ENCODE data around the gene OR12D1.
"Not testable (repeated sequence)": the region's sequence is repeated elsewhere in the genome, so short reads cannot be mapped to it uniquely, and the experiment has no call there.

OR12D1 gene

DNA sequence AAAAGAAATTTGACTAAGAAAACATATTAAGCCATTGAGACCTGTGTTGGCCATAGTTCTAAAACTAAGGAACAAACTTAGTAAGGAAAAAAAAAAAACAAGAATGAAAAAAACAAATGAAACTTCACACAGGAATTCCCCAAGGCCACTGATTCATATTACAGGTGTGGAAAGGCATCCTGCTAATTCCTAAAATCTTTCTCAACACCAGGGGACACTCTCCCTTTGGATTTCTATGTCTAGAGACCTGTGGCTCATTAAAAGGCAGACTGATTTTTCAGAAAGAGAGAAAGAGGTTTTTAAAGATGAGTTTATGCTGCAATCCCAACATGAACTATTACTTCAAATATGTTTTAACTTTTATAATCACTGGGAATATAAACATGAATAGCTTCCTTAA is at the start of gene OR12D1:
TSS of gene OR12D1 (plus strand) at position 341 of the 400 bp plus-strand sequence.
- Mint-ChIP-seq H3K27me3 (peaks cover 24% of the 10 kb centered on the region), H3K9me3 (ENCODE audit: low read depth) (peaks cover 11% of the 10 kb centered on the region), H3K4me1 (ENCODE audit: low read depth) (no peaks in the 10 kb centered on the region), H3K27ac (no peak within 1 kb of the TSS), H3K4me3 (no peak within 1 kb of the TSS), H3K36me3 (no peaks in the 10 kb centered on the region)

DNA sequence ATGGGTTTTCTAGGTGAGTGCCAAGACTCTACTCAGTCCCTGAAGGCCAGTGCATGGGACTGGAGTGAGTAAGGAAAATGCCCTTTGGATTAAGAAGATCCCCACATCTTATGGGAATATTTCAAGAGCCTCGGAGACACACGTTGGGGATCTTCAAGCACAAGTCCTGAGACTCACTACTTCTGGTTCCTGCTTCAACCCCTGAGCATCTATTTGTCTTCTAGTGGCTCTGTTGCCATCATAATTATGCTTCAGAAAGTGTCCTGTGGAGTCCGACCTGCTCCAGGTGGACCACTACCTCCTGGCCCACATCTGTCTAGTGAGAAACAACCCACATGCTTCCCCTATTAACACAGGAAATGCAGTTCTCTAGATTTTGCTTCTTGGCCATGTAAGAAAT is 46.0 kb upstream of the OR12D1 start, which contains the start of gene OR5V1:
TSS of gene OR5V1 (minus strand) at position 101 of the 400 bp plus-strand sequence. CDS start 12,670 bp downstream, outside the sequence.
- Mint-ChIP-seq H3K27me3 (peaks cover 19% of the 10 kb centered on the region), H3K36me3 (no peaks in the 10 kb centered on the region), H3K4me1 (ENCODE audit: low read depth) (no peaks in the 10 kb centered on the region), H3K4me3 (no peak within 1 kb of the TSS), H3K27ac (no peak within 1 kb of the TSS), H3K9me3 (ENCODE audit: low read depth) (no peaks in the 10 kb centered on the region)

DNA sequence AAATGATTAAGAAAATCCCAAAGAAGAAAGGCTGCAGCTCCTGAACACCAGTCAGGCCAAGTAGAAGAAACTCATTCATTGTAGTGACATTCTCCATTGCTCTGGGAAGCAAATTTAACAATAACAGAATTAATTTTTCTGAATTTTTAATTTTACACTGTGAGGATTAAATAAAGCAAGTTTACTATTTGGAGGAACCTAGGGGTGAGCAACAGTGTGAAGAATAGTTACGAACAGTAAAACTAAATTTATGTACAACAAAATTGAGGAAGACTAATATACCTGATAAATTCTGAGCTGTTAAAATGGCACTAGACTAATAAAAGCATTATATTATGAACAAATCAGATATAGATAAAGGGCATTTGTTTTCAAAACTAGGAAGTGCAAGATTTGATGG is 39.5 kb upstream of the OR12D1 start, which contains the start of gene OR12D3:
TSS of gene OR12D3 (minus strand) at position 101 of the 400 bp plus-strand sequence. CDS start at position 97, 4 bp downstream.
- Mint-ChIP-seq H3K4me3 (no peak within 1 kb of the TSS), H3K27me3 (peaks cover 32% of the 10 kb centered on the region), H3K36me3 (no peaks in the 10 kb centered on the region), H3K4me1 (ENCODE audit: low read depth) (no peaks in the 10 kb centered on the region), H3K9me3 (ENCODE audit: low read depth) (no peaks in the 10 kb centered on the region), H3K27ac (no peak within 1 kb of the TSS)

DNA sequence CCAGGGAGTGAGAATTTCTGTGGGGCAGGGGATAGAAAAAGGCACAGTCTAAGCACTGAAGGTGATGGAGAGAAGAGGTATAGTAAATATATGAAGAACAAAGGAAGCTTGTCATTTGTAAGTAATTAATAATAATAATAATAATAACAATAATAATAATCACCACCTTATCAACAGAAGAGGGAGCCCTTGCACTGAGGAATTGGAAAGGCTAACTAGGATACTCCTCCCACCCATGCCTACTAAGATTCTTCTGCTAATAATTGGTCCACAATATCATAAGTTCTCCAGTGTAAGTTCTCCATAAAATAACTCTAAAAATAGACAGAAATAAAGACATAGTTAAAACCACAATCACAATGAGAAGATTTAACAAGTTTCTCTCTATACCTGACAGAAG is 38.7 kb upstream of the OR12D1 start:
- Mint-ChIP-seq H3K4me1 (ENCODE audit: low read depth) (no peaks in the 10 kb centered on the region), H3K27ac (no peak overlapping the region), H3K36me3 (no peaks in the 10 kb centered on the region), H3K4me3 (no peak overlapping the region), H3K27me3 (peaks cover 28% of the 10 kb centered on the region), H3K9me3 (ENCODE audit: low read depth) (no peaks in the 10 kb centered on the region)

DNA sequence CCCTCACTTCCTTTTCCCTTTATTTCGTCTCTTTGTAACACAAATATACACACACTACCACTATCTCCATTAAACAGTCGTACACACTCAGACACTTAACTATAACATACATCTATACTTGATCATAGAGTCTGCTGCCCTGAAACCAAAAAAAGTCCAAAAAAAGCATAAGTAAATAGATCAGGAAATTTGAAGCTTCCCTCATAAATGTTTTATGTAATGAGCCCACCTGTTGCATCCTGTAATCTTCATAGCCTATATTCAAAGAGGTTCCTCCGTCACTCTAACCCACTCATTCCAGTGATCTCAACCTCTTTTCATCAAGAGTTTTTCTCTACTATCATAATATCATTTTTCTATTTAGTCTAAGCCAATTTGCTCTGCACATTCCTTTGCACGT is 26.2 kb upstream of the OR12D1 start:
- H3K9me3 Mint-ChIP-seq (ENCODE audit: low read depth) = no peaks in the 10 kb centered on the region
- H3K36me3 Mint-ChIP-seq = no peaks in the 10 kb centered on the region
- no peaks in the 10 kb centered on the region for H3K4me1 Mint-ChIP-seq (ENCODE audit: low read depth)
- H3K27me3 Mint-ChIP-seq = peaks cover 35% of the 10 kb centered on the region
- no peak overlapping the region for H3K4me3 Mint-ChIP-seq
- H3K27ac Mint-ChIP-seq = no peak overlapping the region

DNA sequence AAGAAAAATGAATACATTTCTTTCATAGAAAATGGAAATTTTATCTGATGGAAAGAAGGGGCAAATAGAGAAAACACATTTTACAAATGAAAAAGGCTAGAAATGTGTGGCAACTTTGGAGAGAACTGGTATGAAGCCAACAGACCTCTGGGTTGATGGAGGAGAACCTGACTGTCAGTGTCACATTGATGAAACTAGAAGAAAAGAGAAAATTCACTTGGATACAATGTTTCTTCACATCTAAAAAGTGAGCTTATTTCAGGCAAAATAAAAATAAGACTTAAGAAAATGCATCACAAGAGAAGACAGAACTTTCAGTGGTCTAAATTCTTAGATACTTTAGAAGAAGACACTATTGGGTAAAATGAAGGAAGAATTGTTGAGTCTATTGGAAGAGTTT is 19.4 kb upstream of the OR12D1 start, which contains the start of gene OR12D2:
TSS of gene OR12D2 (plus strand) at position 301 of the 400 bp plus-strand sequence. CDS start 1,069 bp downstream, outside the sequence.
- Mint-ChIP-seq H3K27me3 (peaks cover 36% of the 10 kb centered on the region), H3K27ac (no peak within 1 kb of the TSS), H3K4me1 (ENCODE audit: low read depth) (no peaks in the 10 kb centered on the region), H3K9me3 (ENCODE audit: low read depth) (no peaks in the 10 kb centered on the region), H3K4me3 (no peak within 1 kb of the TSS), H3K36me3 (no peaks in the 10 kb centered on the region)

DNA sequence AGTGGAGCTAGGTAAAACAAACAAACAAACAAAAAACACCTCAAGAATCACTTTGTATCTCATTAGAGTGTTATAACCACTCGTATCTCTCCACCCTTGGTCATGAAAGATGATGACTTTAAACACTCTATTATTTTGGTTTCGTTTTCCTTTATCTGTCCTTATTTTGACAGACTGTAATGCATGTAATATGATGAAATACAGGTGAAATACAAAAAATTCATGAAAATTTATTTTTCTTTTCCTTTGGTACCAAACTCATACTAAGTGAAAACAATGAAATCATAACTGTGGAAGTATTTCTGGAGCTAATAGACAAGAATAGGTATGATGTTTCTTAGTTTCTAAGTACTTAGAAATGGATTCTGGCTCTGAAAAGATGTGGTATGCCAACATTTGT is 15.2 kb upstream of the OR12D1 start:
- no peak overlapping the region for H3K27ac Mint-ChIP-seq
- no peaks in the 10 kb centered on the region for H3K36me3 Mint-ChIP-seq
- no peak overlapping the region for H3K4me3 Mint-ChIP-seq
- no peaks in the 10 kb centered on the region for H3K9me3 Mint-ChIP-seq (ENCODE audit: low read depth)
- H3K27me3 Mint-ChIP-seq = peaks cover 36% of the 10 kb centered on the region
- no peaks in the 10 kb centered on the region for H3K4me1 Mint-ChIP-seq (ENCODE audit: low read depth)

DNA sequence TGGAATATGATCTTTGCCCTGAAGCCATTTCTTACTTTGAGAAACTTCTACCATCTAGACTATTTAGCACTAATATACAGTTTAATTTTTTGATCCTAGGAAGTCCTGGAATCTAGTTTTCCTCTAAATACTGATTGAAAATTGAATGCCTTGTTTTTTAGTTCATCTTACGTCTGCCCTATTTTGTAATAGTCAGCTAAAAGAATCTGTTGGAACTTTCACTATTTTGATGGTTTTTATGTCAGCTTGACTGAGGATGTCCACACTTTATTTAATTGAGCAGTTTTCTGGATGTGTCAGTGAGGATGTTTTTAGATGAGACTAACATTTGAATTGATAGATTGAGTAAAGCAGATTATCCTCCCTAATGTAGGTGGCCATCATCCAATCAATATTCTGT is 10.9 kb upstream of the OR12D1 start:
- H3K9me3 Mint-ChIP-seq (ENCODE audit: low read depth) = no peaks in the 10 kb centered on the region
- peaks cover 40% of the 10 kb centered on the region for H3K27me3 Mint-ChIP-seq
- H3K27ac Mint-ChIP-seq = no peak overlapping the region
- H3K36me3 Mint-ChIP-seq = peaks cover 7% of the 10 kb centered on the region
- no peak overlapping the region for H3K4me3 Mint-ChIP-seq
- no peaks in the 10 kb centered on the region for H3K4me1 Mint-ChIP-seq (ENCODE audit: low read depth)

DNA sequence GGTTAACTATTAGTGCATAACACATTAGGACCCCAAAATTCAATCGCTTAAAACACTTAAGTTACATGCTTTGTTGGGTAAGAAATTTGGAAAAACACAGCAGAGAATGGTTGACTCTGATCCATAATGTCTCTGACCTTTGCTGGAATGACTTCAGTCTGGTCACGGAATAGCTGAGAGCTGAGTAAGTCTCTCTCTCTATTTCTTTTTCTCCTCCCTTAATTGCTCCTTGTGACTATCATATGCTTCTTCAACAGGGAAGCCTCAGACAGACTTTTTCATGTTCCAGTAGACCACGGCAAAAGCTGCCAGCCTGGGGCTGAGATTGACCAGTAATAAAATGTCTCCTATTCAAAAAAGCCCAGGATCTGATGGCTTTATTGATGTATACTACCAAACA is 4.8 kb downstream of the OR12D1 start:
- H3K27me3 Mint-ChIP-seq = peaks cover 33% of the 10 kb centered on the region
- no peak overlapping the region for H3K27ac Mint-ChIP-seq

DNA sequence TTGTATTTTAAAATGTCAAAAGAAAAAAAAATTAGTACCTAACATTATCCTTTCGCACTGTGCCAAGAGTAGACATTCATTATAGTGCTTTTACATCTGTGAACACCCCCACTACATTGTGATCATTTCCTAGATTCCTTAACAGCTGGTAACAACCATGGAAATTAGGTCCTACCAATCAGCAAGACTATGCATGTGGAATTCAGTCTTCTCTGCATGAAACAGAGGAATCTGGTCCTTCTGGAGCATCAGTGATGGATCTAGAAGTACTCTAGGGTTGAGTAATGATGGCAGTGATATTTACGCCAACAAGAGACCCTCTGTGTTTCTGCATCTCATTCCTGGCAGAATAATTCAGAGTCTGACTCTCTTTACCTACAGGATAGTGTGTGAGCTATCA is 9.4 kb downstream of the OR12D1 start:
- H3K4me1 Mint-ChIP-seq (ENCODE audit: low read depth) = no peaks in the 10 kb centered on the region
- no peaks in the 10 kb centered on the region for H3K36me3 Mint-ChIP-seq
- no peak overlapping the region for H3K4me3 Mint-ChIP-seq
- H3K27ac Mint-ChIP-seq = no peak overlapping the region
- H3K27me3 Mint-ChIP-seq = peaks cover 46% of the 10 kb centered on the region
- H3K9me3 Mint-ChIP-seq (ENCODE audit: low read depth) = no peaks in the 10 kb centered on the region

More for the DNA sequence above, 4.8 kb downstream of the OR12D1 start:
- Mint-ChIP-seq H3K36me3 (no peaks in the 10 kb centered on the region), H3K4me3 (no peak overlapping the region), H3K9me3 (ENCODE audit: low read depth) (no peaks in the 10 kb centered on the region), H3K4me1 (ENCODE audit: low read depth) (no peaks in the 10 kb centered on the region)

DNA sequence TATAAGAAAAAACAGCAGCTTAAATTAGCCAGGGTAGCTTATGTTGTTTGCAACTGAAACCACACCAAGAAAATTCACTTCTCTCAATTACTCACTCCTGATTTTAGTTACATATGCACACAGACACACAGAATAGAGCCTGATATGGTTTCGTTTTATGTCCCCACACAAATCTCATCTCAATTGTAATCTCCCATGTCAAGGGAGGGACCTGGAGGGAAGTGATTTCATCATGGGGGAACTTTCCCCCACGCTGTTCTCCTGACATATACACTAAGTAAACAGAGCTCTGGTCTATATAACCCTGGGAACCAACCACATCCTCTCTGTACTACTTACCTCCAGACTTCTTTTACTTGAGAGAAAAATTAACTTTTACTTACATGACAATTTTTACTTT is 9.8 kb downstream of the OR12D1 start:
- H3K27me3 Mint-ChIP-seq = peaks cover 49% of the 10 kb centered on the region

DNA sequence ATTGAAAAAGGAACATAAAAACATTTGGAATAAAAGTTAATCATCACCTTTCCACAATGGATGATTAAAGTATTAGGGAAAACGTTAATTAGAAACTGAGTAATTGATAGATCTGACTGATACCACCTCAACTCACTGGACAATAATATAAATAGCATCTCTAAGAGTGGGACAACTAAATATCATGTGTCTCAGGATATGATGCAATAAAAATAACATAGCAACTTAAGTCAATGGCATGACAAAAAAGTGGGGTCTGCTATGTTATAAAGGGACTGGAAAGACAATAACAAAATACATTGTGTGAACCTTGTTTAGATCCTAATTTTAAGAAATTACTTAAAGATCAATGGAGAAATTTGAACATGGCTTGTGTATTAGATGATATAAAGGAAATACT is 10.3 kb downstream of the OR12D1 start:
- Mint-ChIP-seq H3K9me3 (ENCODE audit: low read depth) (no peaks in the 10 kb centered on the region), H3K27ac (no peak overlapping the region)

More for the DNA sequence above, 9.8 kb downstream of the OR12D1 start:
- Mint-ChIP-seq H3K4me3 (no peak overlapping the region), H3K9me3 (ENCODE audit: low read depth) (no peaks in the 10 kb centered on the region), H3K27ac (no peak overlapping the region), H3K4me1 (ENCODE audit: low read depth) (no peaks in the 10 kb centered on the region), H3K36me3 (no peaks in the 10 kb centered on the region)

DNA sequence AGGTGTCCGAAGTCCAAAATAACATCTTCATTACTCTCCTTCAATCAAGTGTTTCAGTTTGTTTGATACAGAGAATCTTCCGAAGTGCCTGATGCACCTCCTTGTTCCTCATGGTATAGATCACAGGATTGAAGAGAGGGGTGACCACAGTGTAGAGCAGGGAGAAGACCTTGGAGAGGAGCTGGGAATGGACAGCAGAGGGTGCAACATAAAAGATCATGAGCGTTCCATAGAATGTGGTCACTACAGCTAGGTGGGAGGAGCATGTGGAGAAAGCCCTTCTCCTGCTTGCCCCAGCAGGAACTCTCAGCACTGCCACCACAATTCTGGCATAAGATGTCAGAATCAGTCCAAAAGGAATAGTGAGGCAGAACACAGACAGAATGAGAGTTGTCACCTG is 11.9 kb downstream of the OR12D1 start:
- Mint-ChIP-seq H3K4me3 (no peak overlapping the region), H3K4me1 (ENCODE audit: low read depth) (no peaks in the 10 kb centered on the region), H3K9me3 (ENCODE audit: low read depth) (no peaks in the 10 kb centered on the region), H3K27ac (no peak overlapping the region), H3K36me3 (no peaks in the 10 kb centered on the region), H3K27me3 (peaks cover 37% of the 10 kb centered on the region)

More for the DNA sequence above, 10.3 kb downstream of the OR12D1 start:
- Mint-ChIP-seq H3K27me3 (peaks cover 44% of the 10 kb centered on the region), H3K4me3 (no peak overlapping the region), H3K36me3 (no peaks in the 10 kb centered on the region), H3K4me1 (ENCODE audit: low read depth) (no peaks in the 10 kb centered on the region)

DNA sequence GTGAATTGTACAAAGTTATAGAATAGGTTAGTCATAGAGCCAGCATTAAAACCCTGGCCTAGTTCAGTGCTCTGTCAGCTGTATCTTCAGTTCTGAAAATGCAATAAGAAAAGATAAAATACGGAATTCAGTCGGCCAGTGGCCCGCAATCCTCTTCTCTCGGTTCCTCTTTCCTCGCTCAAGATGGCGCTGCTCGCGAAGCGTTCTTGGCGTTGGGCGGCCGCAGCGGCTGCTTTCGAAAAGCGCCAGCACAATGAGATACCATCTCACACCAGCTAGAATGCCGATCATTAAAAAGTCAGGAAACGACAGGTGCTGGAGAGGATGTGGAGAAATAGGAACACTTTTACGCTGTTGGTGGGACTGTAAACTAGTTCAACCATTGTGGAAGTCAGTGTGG is 22.0 kb downstream of the OR12D1 start:
- H3K4me1 Mint-ChIP-seq (ENCODE audit: low read depth); H3K4me3 Mint-ChIP-seq; H3K27ac Mint-ChIP-seq; H3K36me3 Mint-ChIP-seq; H3K9me3 Mint-ChIP-seq (ENCODE audit: low read depth): not testable (repeated sequence)
- H3K27me3 Mint-ChIP-seq = peaks cover 31% of the 10 kb centered on the region

DNA sequence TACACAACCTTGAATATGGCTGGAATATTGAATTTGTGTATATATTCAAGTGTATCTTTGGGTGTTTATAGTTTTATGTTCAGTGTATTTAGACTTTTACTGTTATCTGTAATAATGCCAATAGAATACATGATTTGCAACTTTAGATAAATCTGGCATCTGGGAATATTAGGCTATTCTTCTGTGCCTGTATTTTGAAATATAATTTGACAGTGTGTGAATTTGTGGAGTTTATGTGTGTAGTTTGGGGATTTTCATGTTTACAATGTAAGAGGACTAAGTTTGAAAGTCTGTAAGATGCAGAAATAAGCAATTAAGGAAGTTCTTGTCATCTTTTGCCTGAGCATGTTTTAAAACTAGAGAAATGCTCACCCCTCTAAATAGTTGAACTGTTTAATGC is 24.3 kb downstream of the OR12D1 start, which contains the start of gene OR10C1:
TSS of gene OR10C1 (plus strand) at position 301 of the 400 bp plus-strand sequence. CDS start 710 bp downstream, outside the sequence.
- no peak within 1 kb of the TSS for H3K27ac Mint-ChIP-seq
- no peak within 1 kb of the TSS for H3K4me3 Mint-ChIP-seq
- peaks cover 27% of the 10 kb centered on the region for H3K27me3 Mint-ChIP-seq
- H3K36me3 Mint-ChIP-seq = peaks cover 2% of the 10 kb centered on the region
- no peaks in the 10 kb centered on the region for H3K4me1 Mint-ChIP-seq (ENCODE audit: low read depth)
- H3K9me3 Mint-ChIP-seq (ENCODE audit: low read depth) = no peaks in the 10 kb centered on the region

DNA sequence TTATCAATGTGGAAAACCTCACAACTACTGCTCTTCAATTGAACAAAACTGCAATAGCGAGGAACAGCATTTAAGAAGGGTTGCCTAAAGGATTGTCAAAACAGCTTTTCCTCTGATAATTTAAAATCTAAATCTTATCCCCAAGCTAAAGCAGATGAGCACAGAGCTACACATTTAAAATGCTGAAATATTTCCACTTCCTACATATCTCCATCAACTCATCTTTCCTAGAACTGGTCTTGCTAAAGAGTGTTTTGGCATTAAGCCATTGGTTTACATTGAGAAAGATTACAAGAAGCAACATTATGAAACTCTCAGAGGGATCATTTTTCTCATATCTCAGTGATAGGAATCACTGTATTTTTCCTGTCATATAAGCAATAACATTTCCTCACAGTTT is 28.0 kb downstream of the OR12D1 start:
- H3K27me3 Mint-ChIP-seq = peaks cover 28% of the 10 kb centered on the region
- H3K4me3 Mint-ChIP-seq = no peak overlapping the region
- no peak overlapping the region for H3K27ac Mint-ChIP-seq

More for the DNA sequence above, 28.0 kb downstream of the OR12D1 start:
- no peaks in the 10 kb centered on the region for H3K4me1 Mint-ChIP-seq (ENCODE audit: low read depth)
- H3K9me3 Mint-ChIP-seq (ENCODE audit: low read depth) = peaks cover 8% of the 10 kb centered on the region
- H3K36me3 Mint-ChIP-seq = peaks cover 2% of the 10 kb centered on the region

Measured in activated naive CD8-positive, alpha-beta T cell (primary cell).